ENCODE measurements around the gene DMBX1. TPM values are rescaled to one million over a fixed set of nuclear protein-coding genes. Genes with fewer than 3 reads are reported as not detected.

Gene DMBX1
- total RNA-seq, 2 experiments from 2014 or later: not detected

DNA sequence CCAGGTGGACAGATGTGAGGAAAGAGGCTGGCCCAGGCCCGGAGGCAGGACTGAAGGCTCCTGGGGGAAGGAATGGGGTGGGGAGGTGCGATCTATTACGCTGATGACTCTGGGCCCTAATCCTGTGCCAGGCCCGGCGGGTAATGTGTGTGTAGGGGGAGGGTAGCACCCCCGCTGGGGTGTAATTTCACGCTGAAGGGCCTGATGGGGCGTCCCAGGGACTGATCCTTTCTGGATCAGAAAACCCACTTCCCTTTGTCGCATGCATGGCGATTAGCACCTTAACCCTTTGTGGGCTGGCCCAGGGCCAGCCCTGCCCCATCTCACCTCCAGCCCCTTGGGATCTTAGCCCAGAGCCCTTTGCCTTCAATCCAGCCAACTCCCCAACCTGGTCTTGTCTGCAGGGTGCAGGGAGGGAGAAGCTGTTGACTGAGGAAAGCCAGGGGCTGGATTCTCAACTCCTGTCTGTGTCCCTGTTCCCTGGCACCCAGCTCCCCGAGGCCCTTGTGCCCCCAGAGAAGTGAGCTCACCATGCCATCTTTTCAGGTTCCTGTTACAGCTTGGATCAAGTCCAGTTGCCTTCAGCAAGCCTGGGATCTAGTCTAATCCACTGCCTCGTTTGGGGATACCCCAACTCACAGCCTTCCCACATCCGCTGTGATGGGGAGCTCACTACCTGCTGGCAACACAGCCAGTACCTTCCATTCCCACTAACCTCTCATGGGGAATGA, 35.8 kb downstream of the DMBX1 start:
- ChIA-PET POLR2A (interaction anchor here (0.6 to 0.8 kb wide), 2 partner anchors 24 to 143 kb away, joined by 3 to 5 read pairs; partner anchors contain the start of gene ATPAF1), CTCF (ENCODE audit: unreplicated experiment) (interaction anchor here (0.5 to 0.9 kb wide), 3 partner anchors 76 to 205 kb away, joined by 3 read pairs; no protein-coding TSS in a partner anchor)
- Histone ChIP-seq H3K4me1 (ENCODE audit: insufficient read depth, low read length, poor library complexity, severe bottlenecking) (no peaks in the 10 kb centered on the region), H3K4me2 (ENCODE audit: low read length) (no peak overlapping the region), H3K9me2 (ENCODE audit: insufficient read depth, low read length) (no peaks in the 10 kb centered on the region), H2AFZ (ENCODE audit: low read length) (no peak overlapping the region), H3K36me3 (ENCODE audit: insufficient read depth, low read length) (no peaks in the 10 kb centered on the region), H3K79me2 (ENCODE audit: insufficient read depth, low read depth, low read length) (no peaks in the 10 kb centered on the region), H3K27ac (ENCODE audit: low read depth, low read length, poor library complexity, severe bottlenecking) (no peak overlapping the region), H3K9me3 (ENCODE audit: low read length) (no peaks in the 10 kb centered on the region), H4K20me1 (ENCODE audit: insufficient read depth, low read length) (no peaks in the 10 kb centered on the region; the same call in 1 of the 2 replicates), H3K4me3 (ENCODE audit: low read depth, low read length, poor library complexity, severe bottlenecking) (no peak overlapping the region)
- no TSS peak for BruUV-seq (replicated peaks)
- intact Hi-C loops (cut with micrococcal nuclease; ENCODE audit: unreplicated experiment): no loop called here
- no peak for DNase-seq (ENCODE audit: low spot score)
- TF ChIP-seq, protein P1, sequence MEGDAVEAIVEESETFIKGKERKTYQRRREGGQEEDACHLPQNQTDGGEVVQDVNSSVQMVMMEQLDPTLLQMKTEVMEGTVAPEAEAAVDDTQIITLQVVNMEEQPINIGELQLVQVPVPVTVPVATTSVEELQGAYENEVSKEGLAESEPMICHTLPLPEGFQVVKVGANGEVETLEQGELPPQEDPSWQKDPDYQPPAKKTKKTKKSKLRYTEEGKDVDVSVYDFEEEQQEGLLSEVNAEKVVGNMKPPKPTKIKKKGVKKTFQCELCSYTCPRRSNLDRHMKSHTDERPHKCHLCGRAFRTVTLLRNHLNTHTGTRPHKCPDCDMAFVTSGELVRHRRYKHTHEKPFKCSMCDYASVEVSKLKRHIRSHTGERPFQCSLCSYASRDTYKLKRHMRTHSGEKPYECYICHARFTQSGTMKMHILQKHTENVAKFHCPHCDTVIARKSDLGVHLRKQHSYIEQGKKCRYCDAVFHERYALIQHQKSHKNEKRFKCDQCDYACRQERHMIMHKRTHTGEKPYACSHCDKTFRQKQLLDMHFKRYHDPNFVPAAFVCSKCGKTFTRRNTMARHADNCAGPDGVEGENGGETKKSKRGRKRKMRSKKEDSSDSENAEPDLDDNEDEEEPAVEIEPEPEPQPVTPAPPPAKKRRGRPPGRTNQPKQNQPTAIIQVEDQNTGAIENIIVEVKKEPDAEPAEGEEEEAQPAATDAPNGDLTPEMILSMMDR (conservative IDR thresholded peaks at IDR 0.05; ENCODE audit: low read length): no peak
- no peak for TF ChIP-seq EZH2phosphoT487 (IDR thresholded peaks at IDR 0.05; ENCODE audit: borderline replicate concordance, low read depth, low read length)

DNA sequence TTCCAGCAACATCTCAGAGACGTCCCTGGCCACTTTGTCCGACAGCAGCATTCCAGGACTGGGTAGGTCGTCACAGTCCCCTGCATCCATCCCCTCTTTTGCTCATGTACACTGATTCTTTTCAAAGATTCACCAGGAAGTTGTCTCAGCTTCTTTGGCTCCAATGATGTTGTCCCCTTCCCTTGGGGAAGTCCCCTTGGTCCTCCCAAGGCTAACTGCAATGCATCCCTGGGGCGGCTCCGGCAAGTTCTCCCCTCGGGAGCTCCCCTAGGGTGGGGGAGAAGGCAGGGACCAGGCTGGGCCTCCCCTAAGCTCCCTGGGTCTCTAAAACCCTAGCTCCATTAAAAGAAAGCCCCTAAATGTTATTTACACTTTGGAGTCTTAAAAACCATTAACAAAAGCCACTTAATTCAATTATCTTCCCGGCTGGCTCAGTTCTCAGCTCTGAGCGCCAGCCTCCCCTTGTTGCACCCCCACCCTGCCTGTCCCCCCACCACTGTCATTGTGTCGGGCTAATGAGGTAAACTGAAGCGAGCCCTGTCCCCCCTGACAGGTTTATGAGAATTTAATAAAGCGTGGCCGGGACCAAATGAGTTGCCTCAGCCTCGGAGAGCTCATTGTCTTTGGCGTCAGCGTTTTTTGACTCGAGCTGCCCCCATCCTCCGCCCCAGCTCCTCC, 36.5 kb downstream of the DMBX1 start:
- no peaks in the 10 kb centered on the region for H3K9me2 ChIP-seq (ENCODE audit: insufficient read depth, low read length)
- CTCF ChIA-PET (ENCODE audit: unreplicated experiment): interaction anchor here (0.5 to 1.5 kb wide), 4 partner anchors 49 to 205 kb away, joined by 3 to 4 read pairs (median 3); no protein-coding TSS in a partner anchor
- H3K36me3 ChIP-seq (ENCODE audit: insufficient read depth, low read length): no peaks in the 10 kb centered on the region
- no peak for TF ChIP-seq EZH2phosphoT487 (IDR thresholded peaks at IDR 0.05; ENCODE audit: borderline replicate concordance, low read depth, low read length)
- TF ChIP-seq, protein P1 (conservative IDR thresholded peaks at IDR 0.05; ENCODE audit: low read length): no peak
- H3K4me3 ChIP-seq (ENCODE audit: low read depth, low read length, poor library complexity, severe bottlenecking): no peak overlapping the region
- no peak for DNase-seq (ENCODE audit: low spot score)
- no peaks in the 10 kb centered on the region; the same call in 1 of the 2 replicates for H4K20me1 ChIP-seq (ENCODE audit: insufficient read depth, low read length)
- BruUV-seq (replicated peaks): no TSS peak
- no peak overlapping the region for H2AFZ ChIP-seq (ENCODE audit: low read length)
- POLR2A ChIA-PET: interaction anchor here (0.8 kb wide), 1 partner anchor 25 kb away, joined by 3 read pairs; no protein-coding TSS in a partner anchor
- H3K79me2 ChIP-seq (ENCODE audit: insufficient read depth, low read depth, low read length): no peaks in the 10 kb centered on the region
- H3K27ac ChIP-seq (ENCODE audit: low read depth, low read length, poor library complexity, severe bottlenecking): no peak overlapping the region
- H3K4me2 ChIP-seq (ENCODE audit: low read length): no peak overlapping the region
- intact Hi-C loops (cut with micrococcal nuclease; ENCODE audit: unreplicated experiment): no loop called here
- H3K4me1 ChIP-seq (ENCODE audit: insufficient read depth, low read length, poor library complexity, severe bottlenecking): no peaks in the 10 kb centered on the region
- H3K9me3 ChIP-seq (ENCODE audit: low read length): no peaks in the 10 kb centered on the region

Data from OCI-LY7 (cell line).